Lower leg skin (tissue), 4 donors: ENCODE data around the gene BNC2. TPM values are rescaled to one million over a fixed set of nuclear protein-coding genes. Genes with fewer than 3 reads are reported as not detected.

Source experiments
- DNase-seq, 2 donors: peaks; one replicate each; pipeline ENCODE4 v3.0.0-alpha.2; 2019; ENCODE audit warnings: low spot score in 2 of 2
- H3K4me3 ChIP-seq: fragments of 200-600 bp; sonication (generic); 2 replicates; pipeline ENCODE4 v1.5.1; 2017; ENCODE audit warnings: mild to moderate bottlenecking, low read depth; ENCODE audit not compliant: poor library complexity, severe bottlenecking
- CTCF ChIP-seq, 3 donors: fragments of 450-650 bp; IDR thresholded peaks; one replicate each; pipeline ENCODE4 v1.5.1; 2016; ENCODE audit warnings: antibody characterized with exemption in 3 of 3, mild to moderate bottlenecking in 3 of 3, moderate library complexity in 2 of 3
- POLR2A ChIP-seq, 2 donors: fragments of 450-650 bp; IDR thresholded peaks; one replicate each; pipeline ENCODE4 v1.6.1; 2016 to 2017; ENCODE audit warnings: antibody characterized with exemption in 2 of 2, mild to moderate bottlenecking in 1 of 2, moderate library complexity in 1 of 2
- WGBS, 2 donors: methylation state at CpG; one replicate each; pipeline ENCODE4 v1.1.5; 2018; 5-methylcytosine and 5-hydroxymethylcytosine counted together
- intact Hi-C: fragments of 100-400 bp; cut with DNase I; formaldehyde crosslinking; loops from one replicate; pipeline ENCODE4 v1.15.0; 2023; ENCODE audit warnings: low total_unique reads
- total RNA-seq, 4 donors: library from RNA; depleted of rRNA; stranded (reverse); fragments of >200 nt; gene quantifications; one replicate each; pipeline ENCODE4 v1.1.0, GENCODE V29; 2016

The BNC2 gene
- total RNA-seq, 4 donors from 2014 or later, result 1.7 to 8.5 (median 3.7) TPM

GRCh38 chr9:16682273-16682672 is 188.2 kb downstream of the BNC2 start:
- 39 to 62% methylated on average over 7 of the region's 7 CpGs for WGBS, 2 donors
- no peak overlapping the region for H3K4me3 ChIP-seq
- TF ChIP-seq POLR2A (IDR thresholded peaks at IDR 0.05) (no peak), CTCF (IDR thresholded peaks at IDR 0.05) (no peak)
- intact Hi-C loops, result no loop called here
- no peak for DNase-seq

- intact Hi-C loops, result no loop called here
- no peak for DNase-seq
- no peak overlapping the region for H3K4me3 ChIP-seq
- no peak for TF ChIP-seq CTCF (IDR thresholded peaks at IDR 0.05)
- no peak for TF ChIP-seq POLR2A (IDR thresholded peaks at IDR 0.05)
- WGBS, 2 donors, result 51 to 72% methylated on average over 7 of the region's 7 CpGs
These were observed 188.8 kb downstream of the BNC2 start for GRCh38 chr9:16681652-16681987.

GRCh38 chr9:16680975-16681651 is 189.4 kb downstream of the BNC2 start:
- WGBS, 2 donors, result 56 to 57% methylated on average over 5 of the region's 5 CpGs
- no peak for DNase-seq
- intact Hi-C loops, result no loop called here
- no peak overlapping the region for H3K4me3 ChIP-seq
- TF ChIP-seq POLR2A (IDR thresholded peaks at IDR 0.05) (no peak), CTCF (IDR thresholded peaks at IDR 0.05) (no peak)

- no peak for TF ChIP-seq CTCF (IDR thresholded peaks at IDR 0.05)
- no peak for TF ChIP-seq POLR2A (IDR thresholded peaks at IDR 0.05)
- WGBS, 2 donors, result 67 to 68% methylated on average over 3 of the region's 3 CpGs
- H3K4me3 ChIP-seq, result no peak overlapping the region
- no peak for DNase-seq
- intact Hi-C loops, result no loop called here
These were observed 189.9 kb downstream of the BNC2 start for GRCh38 chr9:16680541-16680940.

GRCh38 chr9:16679327-16679821 is 191.1 kb downstream of the BNC2 start:
- WGBS, 2 donors, result 63 to 65% methylated on average over 10 of the region's 10 CpGs
- intact Hi-C loops, result no loop called here
- H3K4me3 ChIP-seq, result no peak overlapping the region
- no peak for DNase-seq
- TF ChIP-seq CTCF (IDR thresholded peaks at IDR 0.05) (no peak), POLR2A (IDR thresholded peaks at IDR 0.05) (no peak)

- intact Hi-C loops, result no loop called here
- DNase-seq, result no peak
- no peak for TF ChIP-seq POLR2A (IDR thresholded peaks at IDR 0.05)
- TF ChIP-seq CTCF (IDR thresholded peaks at IDR 0.05), result no peak
- H3K4me3 ChIP-seq, result no peak overlapping the region
- 92 to 93% methylated on average over 3 of the region's 3 CpGs for WGBS, 2 donors
These were observed 194.0 kb downstream of the BNC2 start for GRCh38 chr9:16676519-16676918.
